Neural cell (in vitro differentiated cells): ENCODE data around the gene RSRC1. TPM values are rescaled to one million over a fixed set of nuclear protein-coding genes. Genes with fewer than 3 reads are reported as not detected.

ENCODE experiments used
- H2AFZ ChIP-seq: fragments of 200-600, 300-800 bp; sonication (generic), shearing (Covaris generic); 2 replicates; pipeline ENCODE4 v1.6.0; 2014; ENCODE audit warnings: low read depth, mild to moderate bottlenecking, antibody characterized with exemption, low read length, moderate library complexity
- H3F3A ChIP-seq: fragments of 200-600 bp; shearing (Covaris generic); 2 replicates; pipeline ENCODE4 v1.6.1; 2016; ENCODE audit warnings: mild to moderate bottlenecking, moderate library complexity, mixed read lengths, antibody characterized with exemption, low read length; ENCODE audit not compliant: insufficient read depth, poor library complexity, severe bottlenecking
- H3K27ac ChIP-seq: fragments of 200-600, 300-800 bp; sonication (generic), shearing (Covaris generic); 2 replicates; pipeline ENCODE4 v1.5.1; 2014; ENCODE audit warnings: mild to moderate bottlenecking, low read length, moderate library complexity
- H3K27me3 ChIP-seq: fragments of 300-800, 200-600 bp; sonication (generic), shearing (Covaris generic); 2 replicates; pipeline ENCODE4 v1.6.0; 2014; ENCODE audit warnings: mild to moderate bottlenecking, low read depth, low read length, moderate library complexity; ENCODE audit not compliant: insufficient read depth
- H3K36me3 ChIP-seq: fragments of 300-800, 200-600 bp; sonication (generic), shearing (Covaris generic); 2 replicates; pipeline ENCODE4 v1.5.1; 2014; ENCODE audit warnings: mild to moderate bottlenecking, antibody characterized with exemption, low read length, moderate library complexity; ENCODE audit not compliant: insufficient read depth
- H3K4me2 ChIP-seq: fragments of 300-800, 200-600 bp; sonication (generic), shearing (Covaris generic); 2 replicates; pipeline ENCODE4 v1.6.0; 2014; ENCODE audit warnings: mild to moderate bottlenecking, low read length
- H3K4me3 ChIP-seq: fragments of 300-800, 200-600 bp; sonication (generic), shearing (Covaris generic); 2 replicates; pipeline ENCODE4 v1.5.1; 2014; ENCODE audit warnings: mild to moderate bottlenecking, low read length, moderate library complexity
- H3K79me2 ChIP-seq: fragments of 200-600 bp; shearing (Covaris generic); replicated peaks from 2 replicates; pipeline ENCODE4 v1.6.0; 2014; ENCODE audit warnings: mild to moderate bottlenecking, low read length, moderate library complexity; ENCODE audit not compliant: insufficient read depth
- H3K9ac ChIP-seq: fragments of 300-800, 200-600 bp; sonication (generic), shearing (Covaris generic); 2 replicates; pipeline ENCODE4 v1.6.1; 2016; ENCODE audit warnings: mild to moderate bottlenecking, low read length, mixed read lengths
- H3K9me2 ChIP-seq: fragments of 200-600 bp; shearing (Covaris generic); 2 replicates; pipeline ENCODE4 v1.6.1; 2016; ENCODE audit warnings: mild to moderate bottlenecking, low read length, mixed read lengths; ENCODE audit not compliant: insufficient read depth
- H3K9me3 ChIP-seq: fragments of 200-600, 300-800 bp; sonication (generic), shearing (Covaris generic); 2 replicates; pipeline ENCODE4 v1.6.1; 2016; ENCODE audit warnings: mild to moderate bottlenecking, mixed run types, low read length, moderate library complexity, mixed read lengths
- H4K20me1 ChIP-seq: fragments of 200-600 bp; shearing (Covaris generic); 2 replicates; pipeline ENCODE4 v1.6.1; 2016; ENCODE audit warnings: mild to moderate bottlenecking, mixed run types; ENCODE audit not compliant: insufficient read depth
- MXI1 ChIP-seq: fragments of 450-650 bp; conservative IDR thresholded peaks from 2 replicates; pipeline ENCODE4 v1.6.1; 2014; ENCODE audit warnings: antibody characterized with exemption, mild to moderate bottlenecking; ENCODE audit not compliant: poor library complexity, severe bottlenecking
- RAD21 ChIP-seq: fragments of 450-650 bp; conservative IDR thresholded peaks from 2 replicates; pipeline ENCODE4 v1.6.1; 2014; ENCODE audit warnings: antibody characterized with exemption, mild to moderate bottlenecking, moderate library complexity
- SMC3 ChIP-seq: fragments of 450-650 bp; conservative IDR thresholded peaks from 2 replicates; pipeline ENCODE4 v1.6.1; 2014; ENCODE audit warnings: antibody characterized with exemption, mild to moderate bottlenecking, moderate library complexity; ENCODE audit not compliant: poor library complexity
- TAF1 ChIP-seq: IDR thresholded peaks from 2 replicates; pipeline ENCODE4 v1.6.1; 2012; ENCODE audit warnings: low read depth
- polyA plus RNA-seq: library from polyadenylated mRNA; depleted of rRNA; stranded (reverse); fragments of >200 nt; gene quantifications from 2 replicates; pipeline ENCODE4 v1.2.3, GENCODE V29; 2014
- TF ChIP-seq, protein P1 (sequence below): fragments of 450-650 bp; IDR thresholded peaks from 2 replicates; pipeline ENCODE4 v1.5.1; 2014; ENCODE audit warnings: antibody characterized with exemption, mild to moderate bottlenecking, moderate library complexity; ENCODE audit not compliant: poor library complexity, severe bottlenecking
- TF ChIP-seq, protein P2 (sequence below): IDR thresholded peaks from 2 replicates; pipeline ENCODE4 v1.6.1; 2012; ENCODE audit warnings: borderline replicate concordance

The RSRC1 gene
- polyA plus RNA-seq, 1 donor from 2014 or later, result 28.1 TPM

DNA sequence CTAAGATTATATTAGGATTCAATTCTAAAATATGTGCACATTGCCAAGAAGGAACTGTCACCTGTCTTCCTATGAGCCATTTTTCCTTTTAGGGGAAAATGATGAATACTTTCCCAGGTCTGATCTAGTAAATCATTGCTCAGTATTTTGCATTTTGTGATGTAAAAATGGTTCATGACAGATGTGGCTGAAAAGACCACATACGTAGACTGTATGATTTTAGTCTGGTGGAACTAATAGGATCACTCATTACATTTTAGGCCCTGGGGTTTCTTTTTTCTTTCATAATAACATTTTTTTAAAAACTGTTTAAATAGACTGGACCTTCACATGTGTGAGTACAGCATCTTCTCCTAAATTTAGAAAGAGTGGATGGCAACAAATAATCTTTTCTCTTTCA lies 259.4 kb downstream of the RSRC1 start:
- H3K36me3 ChIP-seq, result no peaks in the 10 kb centered on the region
- H3K79me2 ChIP-seq, result no peaks in the 10 kb centered on the region
- H3K9ac ChIP-seq, result no peak overlapping the region
- no peaks in the 10 kb centered on the region for H3K9me2 ChIP-seq
- H3K4me2 ChIP-seq, result no peak overlapping the region
- H3K27ac ChIP-seq, result no peak overlapping the region
- H3K27me3 ChIP-seq, result no peaks in the 10 kb centered on the region
- no peak for TF ChIP-seq RAD21
- TF ChIP-seq, protein P1, sequence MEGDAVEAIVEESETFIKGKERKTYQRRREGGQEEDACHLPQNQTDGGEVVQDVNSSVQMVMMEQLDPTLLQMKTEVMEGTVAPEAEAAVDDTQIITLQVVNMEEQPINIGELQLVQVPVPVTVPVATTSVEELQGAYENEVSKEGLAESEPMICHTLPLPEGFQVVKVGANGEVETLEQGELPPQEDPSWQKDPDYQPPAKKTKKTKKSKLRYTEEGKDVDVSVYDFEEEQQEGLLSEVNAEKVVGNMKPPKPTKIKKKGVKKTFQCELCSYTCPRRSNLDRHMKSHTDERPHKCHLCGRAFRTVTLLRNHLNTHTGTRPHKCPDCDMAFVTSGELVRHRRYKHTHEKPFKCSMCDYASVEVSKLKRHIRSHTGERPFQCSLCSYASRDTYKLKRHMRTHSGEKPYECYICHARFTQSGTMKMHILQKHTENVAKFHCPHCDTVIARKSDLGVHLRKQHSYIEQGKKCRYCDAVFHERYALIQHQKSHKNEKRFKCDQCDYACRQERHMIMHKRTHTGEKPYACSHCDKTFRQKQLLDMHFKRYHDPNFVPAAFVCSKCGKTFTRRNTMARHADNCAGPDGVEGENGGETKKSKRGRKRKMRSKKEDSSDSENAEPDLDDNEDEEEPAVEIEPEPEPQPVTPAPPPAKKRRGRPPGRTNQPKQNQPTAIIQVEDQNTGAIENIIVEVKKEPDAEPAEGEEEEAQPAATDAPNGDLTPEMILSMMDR, result no peak
- no peaks in the 10 kb centered on the region for H3F3A ChIP-seq
- no peak overlapping the region for H2AFZ ChIP-seq
- H3K4me3 ChIP-seq, result no peak overlapping the region
- no peaks in the 10 kb centered on the region for H4K20me1 ChIP-seq
- no peaks in the 10 kb centered on the region for H3K9me3 ChIP-seq

DNA sequence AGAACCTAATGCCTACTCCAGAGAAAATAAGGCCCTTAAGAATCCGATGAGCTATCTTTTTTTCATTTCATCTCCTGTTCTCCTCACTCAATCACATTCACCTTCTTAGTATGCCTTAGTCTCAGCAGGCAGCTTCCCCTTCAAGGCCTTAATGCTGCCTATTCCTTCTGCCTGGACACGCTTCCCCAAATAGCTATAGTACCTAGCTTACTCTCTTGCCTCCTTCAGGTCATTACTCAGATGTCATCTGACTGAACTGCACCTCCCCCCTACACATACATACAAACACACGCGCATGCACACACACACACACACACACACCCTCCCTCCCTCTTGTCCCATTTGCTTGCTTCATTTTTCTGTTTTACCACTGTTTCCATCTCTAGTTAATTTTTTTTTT lies 269.6 kb downstream of the RSRC1 start:
- H2AFZ ChIP-seq, result no peak overlapping the region
- H3K36me3 ChIP-seq, result no peaks in the 10 kb centered on the region
- no peak overlapping the region for H3K4me2 ChIP-seq
- H3K79me2 ChIP-seq, result no peaks in the 10 kb centered on the region
- H3F3A ChIP-seq, result no peaks in the 10 kb centered on the region
- H3K4me3 ChIP-seq, result no peak overlapping the region
- H3K9me2 ChIP-seq, result no peaks in the 10 kb centered on the region
- TF ChIP-seq TAF1, result no peak
- no peak for TF ChIP-seq MXI1
- no peak for TF ChIP-seq SMC3
- TF ChIP-seq, protein P2, sequence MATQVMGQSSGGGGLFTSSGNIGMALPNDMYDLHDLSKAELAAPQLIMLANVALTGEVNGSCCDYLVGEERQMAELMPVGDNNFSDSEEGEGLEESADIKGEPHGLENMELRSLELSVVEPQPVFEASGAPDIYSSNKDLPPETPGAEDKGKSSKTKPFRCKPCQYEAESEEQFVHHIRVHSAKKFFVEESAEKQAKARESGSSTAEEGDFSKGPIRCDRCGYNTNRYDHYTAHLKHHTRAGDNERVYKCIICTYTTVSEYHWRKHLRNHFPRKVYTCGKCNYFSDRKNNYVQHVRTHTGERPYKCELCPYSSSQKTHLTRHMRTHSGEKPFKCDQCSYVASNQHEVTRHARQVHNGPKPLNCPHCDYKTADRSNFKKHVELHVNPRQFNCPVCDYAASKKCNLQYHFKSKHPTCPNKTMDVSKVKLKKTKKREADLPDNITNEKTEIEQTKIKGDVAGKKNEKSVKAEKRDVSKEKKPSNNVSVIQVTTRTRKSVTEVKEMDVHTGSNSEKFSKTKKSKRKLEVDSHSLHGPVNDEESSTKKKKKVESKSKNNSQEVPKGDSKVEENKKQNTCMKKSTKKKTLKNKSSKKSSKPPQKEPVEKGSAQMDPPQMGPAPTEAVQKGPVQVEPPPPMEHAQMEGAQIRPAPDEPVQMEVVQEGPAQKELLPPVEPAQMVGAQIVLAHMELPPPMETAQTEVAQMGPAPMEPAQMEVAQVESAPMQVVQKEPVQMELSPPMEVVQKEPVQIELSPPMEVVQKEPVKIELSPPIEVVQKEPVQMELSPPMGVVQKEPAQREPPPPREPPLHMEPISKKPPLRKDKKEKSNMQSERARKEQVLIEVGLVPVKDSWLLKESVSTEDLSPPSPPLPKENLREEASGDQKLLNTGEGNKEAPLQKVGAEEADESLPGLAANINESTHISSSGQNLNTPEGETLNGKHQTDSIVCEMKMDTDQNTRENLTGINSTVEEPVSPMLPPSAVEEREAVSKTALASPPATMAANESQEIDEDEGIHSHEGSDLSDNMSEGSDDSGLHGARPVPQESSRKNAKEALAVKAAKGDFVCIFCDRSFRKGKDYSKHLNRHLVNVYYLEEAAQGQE, result no peak
- TF ChIP-seq RAD21, result no peak
- TF ChIP-seq, protein P1, result no peak
- no peaks in the 10 kb centered on the region for H4K20me1 ChIP-seq
- no peak overlapping the region for H3K9ac ChIP-seq
- H3K9me3 ChIP-seq, result no peaks in the 10 kb centered on the region
- H3K27ac ChIP-seq, result no peak overlapping the region
- H3K27me3 ChIP-seq, result no peaks in the 10 kb centered on the region
